ENCODE results near the gene FGF10.

Gene FGF10

GRCh38 chr5:44345871-44346270, 43.3 kb downstream of the FGF10 start:
- no peak for DNase-seq

DNA sequence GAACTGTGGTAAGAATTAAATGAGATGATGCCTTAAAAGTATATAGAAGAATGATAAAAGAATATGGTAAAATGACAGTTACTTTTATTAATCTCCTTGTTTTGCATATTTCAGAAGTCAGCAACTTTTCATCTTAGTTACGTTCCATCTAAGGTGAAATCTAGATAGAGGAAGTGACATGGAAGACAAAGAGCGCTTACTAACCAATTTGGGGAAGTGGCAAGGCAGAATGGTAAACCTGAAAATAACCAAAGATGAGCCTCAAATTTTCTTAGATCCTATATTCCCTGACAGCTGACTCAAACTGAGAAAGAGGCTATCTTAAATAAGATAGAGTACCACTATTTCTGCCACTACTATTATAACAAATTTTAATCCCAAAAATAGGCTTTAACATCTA, 52.5 kb downstream of the FGF10 start:
- DNase-seq = no peak

DNA sequence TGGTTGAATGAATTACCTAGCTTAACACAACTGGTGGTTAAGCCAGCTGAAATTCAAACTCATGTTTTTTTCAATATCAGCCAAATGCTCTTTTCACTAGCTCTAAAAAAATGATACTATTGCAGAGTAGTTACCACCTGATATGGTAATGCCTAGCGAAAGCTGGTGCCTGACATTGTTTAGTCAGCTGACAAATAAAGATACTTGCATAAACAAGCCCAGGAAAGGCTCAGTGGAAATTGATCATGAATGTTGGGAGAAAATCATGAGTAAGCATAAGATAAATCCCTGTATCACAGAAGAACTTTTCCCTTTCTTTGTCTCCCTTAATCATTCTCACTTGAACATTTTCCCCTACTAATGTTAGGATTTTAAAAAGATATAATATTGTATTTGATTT, 54.6 kb downstream of the FGF10 start:
- DNase-seq = no peak

DNA sequence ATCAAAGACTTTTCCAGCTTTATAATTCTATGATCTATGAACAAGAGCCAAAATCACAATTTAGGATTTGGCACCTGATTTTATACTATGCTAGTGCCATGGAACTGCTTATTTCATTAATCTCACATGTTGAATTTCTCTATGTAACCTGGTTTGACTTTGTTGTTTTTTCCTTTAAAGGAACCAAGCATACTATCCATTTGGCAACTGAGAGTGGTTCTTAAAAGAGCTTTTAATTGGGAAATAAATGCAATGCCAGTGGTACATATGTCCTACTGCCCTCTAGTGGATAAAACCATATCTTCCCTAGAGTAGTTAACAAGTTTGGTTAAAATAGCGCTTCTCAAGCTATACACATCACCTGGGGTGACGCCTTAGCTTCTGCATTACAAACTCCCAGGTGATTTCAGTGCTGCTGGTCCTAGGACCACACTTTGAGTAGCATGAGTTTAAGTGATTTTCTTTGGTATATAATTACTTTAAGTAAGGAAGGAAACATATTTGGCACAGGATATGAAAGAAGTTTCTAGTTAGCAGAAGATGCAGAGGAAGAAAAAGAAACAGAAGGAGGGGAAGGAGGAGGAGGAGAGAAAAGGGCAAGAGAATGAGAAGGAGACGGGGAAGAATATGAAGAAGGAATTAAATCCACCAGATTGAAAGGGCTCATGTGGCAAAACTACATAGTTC, 56.8 kb downstream of the FGF10 start:
- DNase-seq = no peak

DNA sequence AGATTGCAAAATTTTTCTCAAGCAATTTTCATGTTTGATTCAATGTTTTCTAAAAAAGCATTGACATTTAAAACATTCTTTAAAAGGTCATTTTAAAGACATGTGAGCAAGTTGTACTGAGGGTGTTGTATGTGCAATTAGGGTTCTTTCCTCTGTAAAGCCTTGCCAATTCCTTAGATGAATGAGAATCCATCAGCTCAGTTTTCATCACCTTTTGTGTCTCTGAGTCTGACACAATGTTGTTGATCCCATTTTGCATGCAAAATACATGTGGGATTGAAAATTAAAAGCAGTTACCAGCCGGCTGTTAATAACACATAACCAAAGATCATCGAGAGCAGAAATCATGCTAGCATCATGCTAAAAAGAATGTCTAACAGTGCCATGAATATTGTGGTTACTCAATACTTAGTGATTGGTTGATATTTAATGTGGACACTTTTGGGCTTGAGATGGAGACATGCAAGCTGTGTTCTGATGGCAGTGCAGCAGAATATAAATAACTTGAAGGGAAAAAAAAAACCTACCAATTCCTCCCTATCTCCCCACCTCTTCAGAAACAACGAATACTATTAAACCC, 57.7 kb downstream of the FGF10 start:
- no peak for DNase-seq

- DNase-seq = no peak
Observed at GRCh38 chr5:44329716-44330115, 59.5 kb downstream of the FGF10 start.

DNA sequence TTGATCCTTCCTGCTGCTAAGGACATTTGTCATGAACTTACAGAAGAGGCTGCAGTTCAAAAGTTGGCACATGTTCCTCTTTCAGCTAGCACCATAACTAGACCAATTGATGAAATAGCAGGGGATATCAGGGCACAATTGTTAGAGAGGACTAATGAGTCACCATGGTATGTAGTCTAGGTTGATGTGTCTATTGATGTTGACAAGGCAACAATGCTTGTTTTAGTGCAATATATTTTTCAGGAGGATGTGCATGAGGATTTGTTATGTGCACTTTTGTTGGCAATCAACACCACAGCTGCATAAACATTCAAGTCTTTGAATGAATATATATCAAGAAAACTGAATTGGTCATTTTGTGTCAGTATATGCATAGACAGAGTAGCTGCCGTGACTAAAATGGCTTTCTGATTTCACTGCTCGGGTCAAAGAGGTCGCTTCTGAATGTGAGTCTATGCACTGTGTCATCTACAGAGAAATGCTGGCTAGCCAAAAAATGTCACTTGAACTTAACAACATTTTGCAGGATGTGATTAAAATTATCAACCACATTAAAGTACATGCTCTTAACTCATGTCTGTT, 68.0 kb downstream of the FGF10 start:
- DNase-seq = no peak

DNA sequence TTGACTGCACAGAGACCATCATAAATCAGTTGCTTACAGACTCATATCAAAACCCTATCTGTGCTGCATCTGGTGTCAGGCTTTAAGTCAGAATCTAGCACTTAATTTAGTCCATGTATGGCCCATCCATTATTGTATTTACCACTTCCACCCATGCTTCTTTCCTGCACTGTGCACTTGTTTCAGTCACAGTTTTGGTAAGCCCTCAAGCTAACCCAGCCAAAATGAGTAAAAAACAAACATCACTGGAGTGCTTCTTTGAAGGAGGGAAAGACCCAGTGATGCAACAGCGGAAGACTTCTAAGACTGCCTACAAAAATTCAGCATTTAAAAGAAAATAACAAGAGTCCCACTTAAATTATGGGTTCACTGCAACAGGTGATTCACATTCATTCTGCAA, 69.0 kb downstream of the FGF10 start:
- no peak for DNase-seq

DNA sequence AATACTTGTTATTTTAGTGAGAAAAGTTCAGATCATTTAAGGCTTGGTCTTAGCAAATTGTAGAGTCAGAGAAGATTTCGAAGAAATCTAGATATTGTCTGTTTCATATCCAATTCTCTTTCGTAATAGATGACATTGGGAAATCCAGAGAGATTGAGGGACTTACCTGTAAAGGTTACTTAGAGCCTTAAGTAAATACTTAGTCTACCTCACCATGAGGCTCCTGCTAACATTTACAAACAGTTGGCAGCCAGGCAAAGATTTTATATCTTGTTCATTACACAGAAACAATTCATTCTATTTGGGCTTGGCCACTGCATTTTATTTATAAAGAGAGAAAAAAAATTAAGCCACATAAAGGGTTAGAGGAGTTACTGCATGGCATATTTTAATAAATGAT, 70.3 kb downstream of the FGF10 start:
- DNase-seq = no peak

DNA sequence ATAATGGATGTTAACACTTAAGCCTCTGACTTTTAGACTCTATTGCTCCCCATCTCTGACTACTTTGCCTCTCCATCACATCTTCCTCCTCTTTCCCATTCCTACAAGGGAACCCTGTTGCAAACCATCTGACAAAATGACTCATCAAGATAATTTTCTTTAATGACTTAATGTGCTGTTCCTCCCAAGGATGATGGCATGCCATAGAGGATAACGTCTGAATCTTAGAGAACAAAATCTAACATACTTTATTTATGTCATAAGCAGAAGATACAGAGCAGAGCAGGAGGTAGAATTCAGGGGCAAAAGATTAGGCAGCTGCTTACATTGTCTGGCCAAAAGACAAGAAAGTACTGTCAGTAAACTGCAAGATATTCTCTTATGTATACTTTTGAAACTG, 76.8 kb downstream of the FGF10 start:
- no peak for DNase-seq

- no peak for DNase-seq
Observed at GRCh38 chr5:44300551-44300950, 88.7 kb downstream of the FGF10 start.

DNA sequence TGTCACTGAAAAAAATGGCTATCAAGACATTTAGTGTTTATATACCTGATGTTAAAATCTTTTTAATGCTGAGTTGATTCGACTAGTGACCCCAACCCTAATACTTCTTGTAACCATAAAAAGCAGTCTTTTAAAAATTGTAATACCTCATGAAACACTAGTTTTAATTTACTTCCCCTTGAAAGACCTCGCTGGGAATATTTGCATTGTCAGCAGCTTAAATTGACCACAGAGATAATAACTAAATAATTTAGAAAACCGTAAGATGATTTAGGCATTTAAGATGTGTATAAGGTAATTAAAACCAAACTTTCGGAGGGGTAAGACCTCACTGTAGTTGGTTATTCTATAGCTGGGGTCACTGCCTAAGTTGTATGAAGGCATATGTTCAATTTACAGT, 89.8 kb downstream of the FGF10 start:
- DNase-seq = no peak

DNA sequence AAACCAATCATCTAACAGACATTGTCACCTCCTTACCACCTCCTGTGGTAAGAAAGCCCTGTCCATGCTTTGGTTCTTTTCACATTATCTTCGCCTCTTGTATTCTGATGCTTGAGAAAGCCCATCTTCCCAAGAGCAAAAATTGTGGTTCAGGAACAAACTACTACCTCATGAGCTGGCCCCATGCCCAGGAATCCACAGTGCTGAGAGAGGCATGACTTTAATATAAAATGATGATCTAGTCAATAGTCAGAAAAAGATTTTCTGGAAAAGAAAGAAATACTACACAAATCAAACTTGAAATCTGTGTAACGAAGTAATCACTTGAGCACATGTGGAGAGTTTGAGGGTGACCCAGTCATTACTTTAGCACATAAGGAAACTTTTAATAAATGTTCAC, 94.7 kb downstream of the FGF10 start:
- no peak for DNase-seq

GRCh38 chr5:44292736-44293135, 96.5 kb downstream of the FGF10 start:
- DNase-seq = no peak

GRCh38 chr5:44278469-44278868, 110.8 kb downstream of the FGF10 start:
- no peak for DNase-seq

DNA sequence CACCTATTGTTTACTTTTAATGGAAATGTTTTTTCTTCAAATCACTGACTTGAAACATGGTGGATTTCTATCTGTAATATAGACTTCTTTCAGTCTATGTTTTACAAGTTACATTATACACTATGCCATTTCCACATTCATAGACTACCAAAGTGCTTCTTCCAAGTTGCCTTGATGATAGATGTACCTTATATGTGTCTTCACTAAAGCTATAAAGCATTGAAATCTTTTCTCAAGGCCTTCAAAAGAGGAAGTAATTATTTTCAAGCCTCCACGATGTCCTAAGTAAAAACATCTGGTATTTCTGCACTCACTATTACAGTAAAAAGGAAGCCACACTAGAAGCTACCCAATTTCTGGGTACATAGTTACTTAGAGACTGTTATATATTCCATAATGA, 113.3 kb downstream of the FGF10 start:
- no peak for DNase-seq

DNA sequence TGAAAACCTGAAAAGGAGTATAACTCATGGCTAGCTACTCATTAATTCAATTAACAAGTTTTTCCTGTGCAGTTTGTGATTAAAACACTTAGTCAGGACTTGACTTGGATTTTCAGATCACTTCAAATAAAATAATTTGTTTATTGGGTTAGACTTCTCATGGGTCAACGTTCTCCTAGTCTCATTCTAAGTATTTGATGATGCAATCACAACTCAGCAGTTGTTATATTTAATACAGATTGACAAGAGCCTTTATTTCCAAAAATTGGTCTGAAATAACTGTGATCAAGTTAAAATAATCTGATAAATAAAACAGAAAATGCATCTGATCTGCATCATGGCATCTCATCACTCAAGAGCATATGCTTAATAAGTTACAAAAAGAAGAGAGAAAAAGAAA, 113.9 kb downstream of the FGF10 start:
- no peak for DNase-seq

DNA sequence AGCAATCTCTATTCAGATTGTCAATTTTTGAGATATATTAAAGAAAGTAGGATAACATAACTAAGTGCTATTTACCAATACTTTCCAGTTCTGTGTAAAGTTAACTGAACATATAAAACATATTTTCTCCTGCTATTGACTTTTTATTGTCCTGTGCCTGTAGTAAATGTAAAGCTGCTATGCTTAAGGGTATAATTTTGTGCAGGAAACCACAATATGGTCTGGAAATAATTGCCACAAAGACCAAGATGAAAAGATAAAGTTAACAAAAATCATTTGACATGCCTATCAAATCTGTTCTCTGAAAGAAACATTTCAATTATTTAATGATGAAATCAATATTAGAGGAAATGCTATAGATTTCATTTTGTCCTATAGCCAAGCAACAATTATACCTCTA, 121.3 kb downstream of the FGF10 start:
- no peak for DNase-seq

- no peak for DNase-seq
Observed at GRCh38 chr5:44266882-44267576, 122.2 kb downstream of the FGF10 start.

- no peak for DNase-seq
Observed at GRCh38 chr5:44265713-44266112, 123.5 kb downstream of the FGF10 start.

- DNase-seq = no peak
Observed at GRCh38 chr5:44260793-44261192, 128.4 kb downstream of the FGF10 start.

DNA sequence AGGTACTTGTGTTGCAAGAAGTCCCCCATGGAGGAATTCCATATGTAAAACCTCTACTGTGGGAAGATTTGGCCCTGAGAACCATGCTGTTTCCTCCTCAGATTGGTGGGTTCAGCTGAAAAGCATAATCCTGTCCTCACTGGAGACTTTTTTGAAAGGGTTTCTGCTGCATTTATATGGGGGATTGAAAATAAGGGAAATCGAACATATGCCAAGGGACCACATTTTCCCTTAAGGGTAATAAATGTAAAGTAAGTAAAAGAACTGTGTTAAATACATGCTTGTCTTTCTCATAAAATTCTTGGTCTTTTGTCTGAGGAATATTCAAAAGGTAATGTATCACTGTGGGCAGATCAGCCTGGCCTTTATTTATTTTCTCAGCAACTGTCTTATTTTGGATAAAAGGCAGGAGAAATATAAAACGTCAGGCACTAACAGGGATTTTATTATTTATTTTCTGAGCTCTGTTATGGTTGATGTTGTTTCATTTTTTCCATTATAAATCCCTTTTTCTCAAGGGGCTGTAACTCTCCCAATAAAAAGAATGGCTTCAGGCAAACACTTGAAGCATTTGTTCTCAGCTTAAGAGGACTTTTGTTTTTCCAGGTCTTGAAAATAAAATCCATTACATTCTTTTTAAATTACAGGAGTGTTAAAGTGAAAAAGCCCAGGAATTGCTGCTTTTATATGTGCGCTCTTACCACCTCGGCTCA, 131.4 kb downstream of the FGF10 start:
- no peak for DNase-seq

- DNase-seq = no peak
Observed at GRCh38 chr5:44257221-44257620, 132.0 kb downstream of the FGF10 start.

All from activated CD8-positive, alpha-beta memory T cell treated with anti-CD3 and anti-CD28 coated beads, Interleukin-2, amount 50 U/mL, for 48 hours (primary cell).